Bone marrow (tissue), 2 donors: Measurements from ENCODE around the gene CASP2.

Experiments
- DNase-seq, 2 donors: peaks; one replicate each; lab custom pipeline; 2025; lab: John Stamatoyannopoulos, UW

CASP2 gene

DNA sequence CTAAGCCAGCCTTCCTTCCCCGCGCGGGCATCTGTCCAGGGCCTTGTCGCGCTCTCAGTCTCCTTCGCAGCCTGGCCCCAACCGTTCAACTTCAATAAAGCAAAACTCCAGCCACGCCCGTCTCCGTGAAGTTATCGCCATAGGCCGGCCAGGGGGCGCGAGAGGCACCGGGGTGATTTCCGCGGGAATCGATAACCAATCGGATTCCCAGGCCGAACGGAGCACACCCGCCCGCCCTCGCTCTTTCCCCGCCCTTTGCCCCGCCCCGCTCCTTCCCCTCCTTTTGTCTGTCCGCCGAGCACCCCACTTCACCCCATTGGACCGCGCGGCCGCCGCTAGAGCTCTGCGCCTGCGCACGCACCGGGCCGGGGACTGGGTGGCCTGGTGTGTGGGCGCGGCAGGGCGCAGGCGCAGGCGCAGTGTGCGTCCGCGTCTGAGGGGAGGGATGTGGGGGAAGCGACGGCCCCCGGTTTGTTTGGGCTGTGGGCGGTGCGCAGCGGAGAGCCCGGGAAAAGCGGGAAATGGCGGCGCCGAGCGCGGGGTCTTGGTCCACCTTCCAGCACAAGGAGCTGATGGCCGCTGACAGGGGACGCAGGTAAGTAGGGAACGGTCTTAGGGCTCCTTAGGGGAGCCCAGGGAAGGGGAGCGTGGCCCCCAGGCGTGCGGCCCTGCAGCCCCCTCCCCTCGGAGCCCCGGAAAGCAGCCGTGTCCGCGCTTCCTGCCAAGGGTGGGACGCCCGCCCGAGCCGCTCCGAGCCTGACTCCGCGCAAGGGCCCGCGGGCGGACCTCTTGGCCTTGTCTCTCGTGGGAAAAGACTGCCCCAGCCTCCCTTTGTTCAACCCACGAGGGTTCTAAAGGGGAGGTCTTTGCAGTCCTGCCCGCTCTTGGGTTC, at the start of gene CASP2:
Gene CASP2 (plus strand): TSS at position 417 of the 892 bp plus-strand sequence. CDS start 105 bp downstream, at position 522.
- DNase-seq = peak; percentile 95 to 98

- DNase-seq = peak in 1 of 2 donors; percentile 67
Measured at GRCh38 chr7:143239813-143240212, 48.3 kb upstream of the CASP2 start.

GRCh38 chr7:143240291-143241168, 47.6 kb upstream of the CASP2 start:
- DNase-seq = peak in 1 of 2 donors; percentile 80

DNA sequence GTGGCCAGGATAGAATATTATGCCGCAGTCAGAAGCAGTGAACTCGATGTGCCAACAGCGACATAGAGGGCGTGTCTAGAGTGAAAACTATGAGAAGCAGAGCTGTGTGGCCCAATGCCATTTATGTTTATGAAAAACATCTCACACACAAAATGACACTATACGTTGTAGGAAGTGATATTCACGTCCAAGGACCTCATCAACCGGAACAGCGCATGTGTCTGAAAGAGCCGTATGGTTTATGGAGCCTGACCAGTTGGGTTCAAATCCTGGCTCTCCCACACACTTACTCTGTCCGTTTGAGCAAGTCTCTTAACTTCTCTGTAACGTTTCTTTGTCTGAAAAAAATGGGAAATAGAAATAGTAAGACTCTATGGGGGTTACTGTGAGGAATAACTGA, 45.8 kb upstream of the CASP2 start:
- no peak for DNase-seq

DNA sequence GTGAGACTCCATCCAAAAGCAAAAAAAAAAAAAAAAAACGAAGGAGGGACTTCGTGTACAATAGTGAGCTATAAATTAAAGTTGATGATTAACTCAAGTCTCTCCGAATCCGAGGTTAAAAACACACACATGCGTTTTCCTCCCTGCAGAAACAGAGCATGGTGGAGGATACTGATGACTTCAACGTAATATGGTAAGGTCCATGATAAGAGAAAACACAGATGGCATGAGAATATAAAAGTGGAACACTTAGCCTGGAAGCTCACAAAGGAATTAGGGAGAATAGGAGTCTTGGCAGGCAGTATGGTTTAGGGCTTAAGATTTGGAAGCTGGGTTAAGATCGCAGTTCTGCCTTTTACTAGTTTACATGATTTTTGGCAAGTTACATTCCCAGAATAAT, 45.0 kb upstream of the CASP2 start:
- no peak for DNase-seq

- DNase-seq = no peak
Measured at GRCh38 chr7:143243614-143244013, 44.5 kb upstream of the CASP2 start.

- no peak for DNase-seq
Measured at GRCh38 chr7:143244321-143244720, 43.8 kb upstream of the CASP2 start.

- DNase-seq = peak in 1 of 2 donors; percentile 43
Measured at GRCh38 chr7:143245123-143245522, 43.0 kb upstream of the CASP2 start.

DNA sequence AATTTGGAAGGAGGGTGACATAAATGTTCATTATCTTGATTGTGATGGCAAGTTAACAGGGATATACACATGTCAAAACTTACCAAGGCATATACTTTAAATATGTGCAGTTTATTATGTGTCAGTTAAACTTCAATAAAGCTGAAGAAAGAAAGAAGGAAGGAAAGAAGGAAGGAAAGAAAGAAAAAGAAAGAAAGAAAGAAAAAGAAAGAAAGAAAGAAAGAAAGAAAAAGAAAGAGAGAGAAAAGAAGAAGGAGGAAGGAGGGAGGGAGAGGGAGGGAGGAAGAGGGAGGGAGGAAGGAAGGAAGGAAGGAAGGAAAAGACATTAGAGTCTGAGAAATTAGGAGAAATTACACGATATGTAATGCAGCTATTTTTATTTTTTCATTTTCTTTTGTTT, 40.8 kb upstream of the CASP2 start:
- DNase-seq = no peak

GRCh38 chr7:143248761-143249354, 39.3 kb upstream of the CASP2 start:
- no peak for DNase-seq

DNA sequence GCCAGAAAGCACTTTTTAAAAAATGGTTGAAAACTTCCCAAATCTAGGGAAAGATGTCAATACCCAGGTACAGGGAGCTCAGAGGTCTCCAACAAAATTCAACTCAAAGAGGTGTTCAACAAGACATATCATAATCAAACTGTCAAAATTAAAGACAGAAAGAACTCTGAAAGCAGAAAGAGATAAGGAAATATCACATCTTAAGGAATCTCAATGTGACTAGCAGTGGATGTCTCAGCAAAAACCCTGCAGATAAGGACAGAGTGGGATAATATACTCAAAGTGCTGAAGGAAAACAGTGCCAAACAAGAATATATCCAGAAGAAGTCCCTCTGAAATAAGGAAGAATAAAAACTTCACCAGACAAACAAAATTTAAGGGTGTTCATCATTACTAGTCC, 38.0 kb upstream of the CASP2 start:
- DNase-seq = no peak

GRCh38 chr7:143250822-143251221, 37.3 kb upstream of the CASP2 start:
- DNase-seq = no peak

- DNase-seq = no peak
Measured at GRCh38 chr7:143252006-143252405, 36.1 kb upstream of the CASP2 start.

DNA sequence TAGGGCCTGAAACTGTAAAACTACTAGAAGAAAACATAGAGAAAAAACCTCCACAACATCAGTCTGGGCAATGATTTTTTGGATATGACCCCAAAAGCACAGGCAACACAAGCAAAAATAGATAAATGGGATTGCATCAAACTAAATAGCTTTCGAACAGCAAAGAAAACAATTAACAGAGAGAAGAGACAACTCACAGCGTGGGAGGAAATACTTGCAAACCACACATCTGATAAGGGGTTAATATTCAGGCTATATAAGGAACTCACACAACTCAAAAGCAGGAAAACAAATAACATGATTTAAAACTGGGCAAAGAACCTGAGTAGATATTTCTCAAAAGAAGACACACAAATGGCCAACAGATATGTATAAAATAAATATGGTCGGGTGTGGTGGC, 32.6 kb upstream of the CASP2 start:
- DNase-seq = peak in 1 of 2 donors; percentile 27

DNA sequence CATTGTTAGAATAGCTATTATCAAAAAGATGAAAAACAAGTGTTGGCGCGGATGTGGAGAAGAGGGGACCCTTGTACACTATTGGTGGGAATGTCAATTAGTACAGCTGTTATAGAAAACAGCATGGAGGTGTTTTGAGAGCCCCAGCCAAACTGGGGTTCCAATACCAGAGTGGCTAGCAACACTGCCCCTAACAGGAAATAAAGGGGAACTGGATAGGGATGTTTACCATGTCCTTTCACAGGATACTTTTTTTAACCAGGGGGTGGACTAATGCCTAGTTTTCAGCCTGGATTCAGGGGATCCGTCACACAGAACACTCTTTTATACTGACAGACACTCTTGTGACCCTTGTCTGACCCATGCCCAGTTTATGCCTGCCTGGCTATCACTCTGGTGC, 31.8 kb upstream of the CASP2 start:
- DNase-seq = no peak

GRCh38 chr7:143256932-143257331, 31.2 kb upstream of the CASP2 start:
- DNase-seq = no peak

DNA sequence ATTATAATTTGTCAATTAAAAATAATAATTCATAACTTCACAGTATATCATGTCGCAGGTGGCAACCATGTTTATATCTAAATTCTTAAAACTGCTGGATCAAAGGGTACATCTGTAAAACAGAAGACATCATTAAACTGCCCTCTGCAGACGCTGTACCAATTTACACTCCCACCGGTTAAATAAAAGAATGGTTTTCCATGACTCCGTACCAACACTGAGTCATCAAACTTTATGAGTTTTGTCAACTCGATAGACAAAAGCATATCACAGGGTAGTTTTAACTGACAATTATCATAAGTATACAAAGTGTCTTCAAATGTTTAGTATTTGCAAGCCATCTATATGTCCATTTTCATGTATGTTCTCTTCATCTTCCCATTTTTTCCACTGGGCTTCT, 30.6 kb upstream of the CASP2 start:
- DNase-seq = no peak

DNA sequence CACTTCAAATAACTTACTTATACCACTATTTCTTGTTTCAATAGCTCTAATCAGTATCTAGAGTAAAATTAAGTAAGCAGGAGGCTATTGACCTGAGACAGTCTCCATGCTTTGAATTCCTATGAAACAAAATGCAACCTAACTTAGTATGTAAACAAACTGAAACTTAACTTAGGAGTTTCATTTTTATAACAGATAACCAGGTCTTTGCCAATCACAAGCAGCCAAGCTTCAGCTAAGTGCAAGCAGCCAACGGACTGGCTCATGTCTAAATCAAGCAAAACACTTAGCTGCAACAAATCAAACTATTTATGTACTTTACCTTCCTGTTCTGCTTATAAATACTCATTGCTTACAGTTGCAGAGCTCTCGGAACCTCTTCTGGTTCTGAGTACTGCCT, 29.3 kb upstream of the CASP2 start:
- DNase-seq = no peak

DNA sequence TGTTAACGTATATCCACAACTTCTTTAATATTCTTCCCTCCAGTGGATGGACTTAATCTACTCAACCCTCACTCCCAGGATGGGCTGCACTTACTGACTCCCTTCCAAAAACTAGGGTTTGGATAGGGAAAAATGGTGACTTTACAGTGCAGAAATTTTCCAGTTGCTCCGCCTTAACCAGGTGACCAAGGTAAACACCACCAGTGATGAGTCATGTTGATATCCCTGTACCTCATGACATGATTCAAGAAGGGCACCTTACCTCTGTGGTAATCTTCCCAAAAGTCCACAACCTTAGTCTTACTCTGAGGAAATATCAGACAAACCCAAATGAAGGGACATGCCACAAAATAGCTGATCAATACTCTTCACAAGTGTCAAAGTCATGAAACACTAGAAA, 28.4 kb upstream of the CASP2 start:
- no peak for DNase-seq

- no peak for DNase-seq
Measured at GRCh38 chr7:143261901-143262300, 26.2 kb upstream of the CASP2 start.

- DNase-seq = peak; percentile 42 to 43
Measured at GRCh38 chr7:143263266-143264195, 24.6 kb upstream of the CASP2 start, which contains the start of gene GSTK1. Gene GSTK1 (plus strand): TSS chr7:143263441. CDS start chr7:143263514, 73 bp downstream.
